Smooth muscle cell (in vitro differentiated cells): ENCODE results near the gene SPATA13. TPM values are rescaled to one million over a fixed set of nuclear protein-coding genes. Genes with fewer than 3 reads are reported as not detected.

Source experiments
- DNase-seq: peaks from one replicate; lab custom pipeline; 2025; ENCODE audit not compliant: unreplicated experiment; lab: John Stamatoyannopoulos, UW
- H2AFZ ChIP-seq: fragments of 200-600 bp; sonication (generic); 2 replicates; pipeline ENCODE4 v1.6.0; 2016; ENCODE audit warnings: antibody characterized with exemption, low read depth, mild to moderate bottlenecking
- H3F3A ChIP-seq: fragments of 200-600 bp; sonication (generic); 2 replicates; pipeline ENCODE4 v1.6.0; 2017; ENCODE audit warnings: antibody characterized with exemption, low read depth
- H3K27ac ChIP-seq: fragments of 200-600 bp; sonication (generic); 2 replicates; pipeline ENCODE4 v1.5.1; 2016; ENCODE audit warnings: low read depth, mild to moderate bottlenecking
- H3K27me3 ChIP-seq: fragments of 200-600 bp; sonication (generic); 2 replicates; pipeline ENCODE4 v1.6.1; 2016; ENCODE audit warnings: low read depth, mild to moderate bottlenecking
- H3K36me3 ChIP-seq: fragments of 200-600 bp; sonication (generic); 2 replicates; pipeline ENCODE4 v1.5.1; 2016; ENCODE audit warnings: low read depth
- H3K4me1 ChIP-seq: fragments of 200-600 bp; sonication (generic); 2 replicates; pipeline ENCODE4 v1.5.1; 2016; ENCODE audit warnings: low read depth
- H3K4me2 ChIP-seq: fragments of 200-600 bp; sonication (generic); 2 replicates; pipeline ENCODE4 v1.6.0; 2016; ENCODE audit warnings: mild to moderate bottlenecking
- H3K4me3 ChIP-seq: fragments of 200-600 bp; sonication (generic); 2 replicates; pipeline ENCODE4 v1.5.1; 2016; ENCODE audit warnings: mild to moderate bottlenecking
- H3K79me2 ChIP-seq: fragments of 200-600 bp; sonication (generic); 2 replicates; pipeline ENCODE4 v1.6.0; 2016; ENCODE audit warnings: low read depth, mild to moderate bottlenecking
- H3K9ac ChIP-seq: fragments of 200-600 bp; sonication (generic); 2 replicates; pipeline ENCODE4 v1.6.0; 2016; ENCODE audit warnings: low read depth
- H3K9me3 ChIP-seq: fragments of 200-600 bp; sonication (generic); replicated peaks from 2 replicates; pipeline ENCODE4 v1.5.1; 2016; ENCODE audit warnings: low read depth
- H4K20me1 ChIP-seq: fragments of 200-600 bp; sonication (generic); 2 replicates; pipeline ENCODE4 v1.6.0; 2016; ENCODE audit warnings: low read depth
- WGBS: methylation state at CpG from one replicate; pipeline ENCODE4 v1.1.7; 2016; ENCODE audit warnings: low lambda C conversion rate; 5-methylcytosine and 5-hydroxymethylcytosine counted together
- polyA plus RNA-seq: library from polyadenylated mRNA; unstranded; fragments of >200 nt; fragmentation: Nextera tagmentation; extraction: Ambion mirVana; gene quantifications from 2 replicates; pipeline ENCODE4 v1.2.1, GENCODE V29; 2016
- total RNA-seq: library from RNA; depleted of rRNA; stranded (reverse); fragments of >200 nt; gene quantifications from 2 replicates; pipeline ENCODE4 v1.2.3, GENCODE V29; 2014
- TF ChIP-seq, protein P1 (sequence below): fragments of 200-600 bp; sonication (generic); IDR thresholded peaks from 2 replicates; pipeline ENCODE4 v1.5.1; 2017; ENCODE audit warnings: borderline replicate concordance, mild to moderate bottlenecking, antibody characterized with exemption; ENCODE audit not compliant: insufficient read depth, poor library complexity, severe bottlenecking

The SPATA13 gene
- total and polyA plus RNA-seq, 2 experiments from 2014 or later: 7.1 to 16.6 TPM

GRCh38 chr13:24267274-24267673 is 106.8 kb downstream of the SPATA13 start:
- DNase-seq: no peak
- peak overlapping the region; percentile 8 for H3K4me2 ChIP-seq
- no peak overlapping the region for H3K4me3 ChIP-seq

DNA sequence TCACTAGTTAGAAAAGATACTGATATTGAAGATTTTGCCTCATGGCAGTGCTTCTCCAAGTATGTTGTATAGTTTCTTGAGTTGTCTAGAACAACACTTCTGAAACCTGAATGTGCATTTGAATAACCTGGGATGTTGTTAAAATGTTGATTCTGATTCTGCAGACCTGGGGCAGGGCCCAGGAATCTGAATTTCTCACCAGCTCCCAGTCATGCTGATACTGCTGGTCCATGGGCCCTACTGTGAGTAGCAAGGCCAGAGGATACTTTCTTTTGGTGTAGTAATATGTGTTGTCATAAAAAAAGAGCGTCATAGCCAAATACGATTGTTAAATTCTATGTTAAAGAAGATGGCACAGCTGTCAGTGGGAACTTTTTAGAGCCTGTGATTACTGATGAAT is 107.3 kb downstream of the SPATA13 start:
- no peak overlapping the region for H3K4me3 ChIP-seq

More at GRCh38 chr13:24267274-24267673, 106.8 kb downstream of the SPATA13 start:
- Histone ChIP-seq H3K9ac (no peak overlapping the region), H3K4me1 (peaks cover 26% of the 10 kb centered on the region), H4K20me1 (no peaks in the 10 kb centered on the region), H3K36me3 (no peaks in the 10 kb centered on the region), H2AFZ (no peak overlapping the region), H3K79me2 (no peaks in the 10 kb centered on the region), H3K27ac (no peak overlapping the region), H3K27me3 (no peaks in the 10 kb centered on the region), H3K9me3 (no peaks in the 10 kb centered on the region), H3F3A (peaks cover 4% of the 10 kb centered on the region)
- TF ChIP-seq, protein P1, sequence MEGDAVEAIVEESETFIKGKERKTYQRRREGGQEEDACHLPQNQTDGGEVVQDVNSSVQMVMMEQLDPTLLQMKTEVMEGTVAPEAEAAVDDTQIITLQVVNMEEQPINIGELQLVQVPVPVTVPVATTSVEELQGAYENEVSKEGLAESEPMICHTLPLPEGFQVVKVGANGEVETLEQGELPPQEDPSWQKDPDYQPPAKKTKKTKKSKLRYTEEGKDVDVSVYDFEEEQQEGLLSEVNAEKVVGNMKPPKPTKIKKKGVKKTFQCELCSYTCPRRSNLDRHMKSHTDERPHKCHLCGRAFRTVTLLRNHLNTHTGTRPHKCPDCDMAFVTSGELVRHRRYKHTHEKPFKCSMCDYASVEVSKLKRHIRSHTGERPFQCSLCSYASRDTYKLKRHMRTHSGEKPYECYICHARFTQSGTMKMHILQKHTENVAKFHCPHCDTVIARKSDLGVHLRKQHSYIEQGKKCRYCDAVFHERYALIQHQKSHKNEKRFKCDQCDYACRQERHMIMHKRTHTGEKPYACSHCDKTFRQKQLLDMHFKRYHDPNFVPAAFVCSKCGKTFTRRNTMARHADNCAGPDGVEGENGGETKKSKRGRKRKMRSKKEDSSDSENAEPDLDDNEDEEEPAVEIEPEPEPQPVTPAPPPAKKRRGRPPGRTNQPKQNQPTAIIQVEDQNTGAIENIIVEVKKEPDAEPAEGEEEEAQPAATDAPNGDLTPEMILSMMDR: no peak
- WGBS: 60% methylated on average over 3 of the region's 3 CpGs

DNA sequence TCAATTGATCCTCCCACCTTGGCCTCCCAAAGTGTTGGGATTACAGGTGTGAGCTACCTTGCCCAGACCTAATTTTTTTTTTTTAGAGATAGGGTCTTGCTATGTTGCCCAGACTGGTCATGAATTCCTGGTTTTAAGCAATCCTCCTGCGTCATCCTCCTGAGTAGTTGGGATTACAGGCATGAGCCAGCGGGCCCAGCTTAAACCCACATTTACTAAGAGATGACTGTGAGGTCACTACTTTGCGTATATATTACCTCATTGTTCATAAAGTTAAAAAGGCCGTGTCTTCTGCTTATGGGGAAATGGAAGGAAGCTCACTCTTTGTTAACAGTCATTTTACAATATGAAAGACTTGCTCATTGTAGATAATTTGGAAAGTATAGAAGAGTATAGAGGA is 109.3 kb downstream of the SPATA13 start:
- Histone ChIP-seq H3K36me3 (no peaks in the 10 kb centered on the region), H3K4me2 (peak overlapping the region; percentile 79)
- DNase-seq: no peak

More for the DNA sequence above, 107.3 kb downstream of the SPATA13 start:
- Histone ChIP-seq H4K20me1 (no peaks in the 10 kb centered on the region), H3K27me3 (no peaks in the 10 kb centered on the region), H3K36me3 (no peaks in the 10 kb centered on the region), H2AFZ (no peak overlapping the region), H3F3A (peaks cover 6% of the 10 kb centered on the region), H3K79me2 (peaks cover under 1% of the 10 kb centered on the region), H3K4me1 (peaks cover 29% of the 10 kb centered on the region), H3K9ac (no peak overlapping the region), H3K9me3 (no peaks in the 10 kb centered on the region), H3K4me2 (peak overlapping the region; percentile 8), H3K27ac (no peak overlapping the region)
- WGBS: 94% methylated on average over 2 of the region's 2 CpGs
- TF ChIP-seq, protein P1: no peak
- no peak for DNase-seq

More for the DNA sequence above, 109.3 kb downstream of the SPATA13 start:
- H2AFZ ChIP-seq: no peak overlapping the region
- peak overlapping the region; percentile 86 for H3K27ac ChIP-seq
- H3K4me3 ChIP-seq: no peak overlapping the region
- 54% methylated on average over 4 of the region's 4 CpGs for WGBS
- H3K4me1 ChIP-seq: peaks cover 30% of the 10 kb centered on the region
- no peaks in the 10 kb centered on the region for H3K27me3 ChIP-seq
- H4K20me1 ChIP-seq: no peaks in the 10 kb centered on the region
- TF ChIP-seq, protein P1: no peak
- H3K9ac ChIP-seq: peak overlapping the region; percentile 23
- H3K79me2 ChIP-seq: peaks cover 14% of the 10 kb centered on the region
- H3F3A ChIP-seq: peaks cover 6% of the 10 kb centered on the region
- no peaks in the 10 kb centered on the region for H3K9me3 ChIP-seq
